OCI-LY3 (cell line): ENCODE results near the gene MSI2.

Experiments
- H2AFZ ChIP-seq: fragments of 200-600, 300-600 bp; shearing (Covaris generic); 2 replicates; pipeline ENCODE4 v1.6.0; 2014; ENCODE audit warnings: antibody characterized with exemption, low read depth, low read length
- H3K27ac ChIP-seq: fragments of 200-600, 300-600 bp; sonication (generic); 2 replicates; pipeline ENCODE4 v1.5.1; 2014; ENCODE audit warnings: mild to moderate bottlenecking, low read length, moderate library complexity, mixed read lengths
- H3K27me3 ChIP-seq: fragments of 200-600, 300-600 bp; sonication (generic); 2 replicates; pipeline ENCODE4 v1.6.1; 2014; ENCODE audit warnings: low read depth, low read length, mixed read lengths
- H3K36me3 ChIP-seq: fragments of 200-600, 300-600 bp; sonication (generic); replicated peaks from 2 replicates; pipeline ENCODE3; 2014; ENCODE audit warnings: low read depth, low read length, mixed read lengths
- H3K4me1 ChIP-seq: fragments of 300-600, 200-600 bp; sonication (generic); 2 replicates; pipeline ENCODE4 v1.6.1; 2014; ENCODE audit warnings: low read length, mixed read lengths
- H3K4me2 ChIP-seq: fragments of 200-600, 300-600 bp; sonication (generic); 2 replicates; pipeline ENCODE4 v1.6.1; 2014; ENCODE audit warnings: low read length, mixed read lengths
- H3K4me3 ChIP-seq: fragments of 300-600, 200-600 bp; sonication (generic); 2 replicates; pipeline ENCODE4 v1.5.1; 2014; ENCODE audit warnings: antibody characterized with exemption, mild to moderate bottlenecking, low read length, moderate library complexity
- H3K79me2 ChIP-seq: fragments of 300-600, 200-600 bp; shearing (Covaris generic); 2 replicates; pipeline ENCODE4 v1.6.1; 2014; ENCODE audit warnings: mild to moderate bottlenecking, low read length, mixed read lengths
- H3K9ac ChIP-seq: fragments of 300-600, 200-600 bp; shearing (Covaris generic); 2 replicates; pipeline ENCODE4 v1.6.0; 2014; ENCODE audit warnings: mild to moderate bottlenecking, low read length, moderate library complexity
- H3K9me3 ChIP-seq: fragments of 200-600, 300-600 bp; shearing (Covaris generic); 2 replicates; pipeline ENCODE4 v1.6.1; 2014; ENCODE audit warnings: low read length, mixed read lengths; ENCODE audit not compliant: insufficient read depth
- H4K20me1 ChIP-seq: fragments of 200-600, 300-600 bp; sonication (generic); 2 replicates; pipeline ENCODE4 v1.6.1; 2016; ENCODE audit warnings: low read length, mixed read lengths; ENCODE audit not compliant: insufficient read depth
- EZH2phosphoT487 ChIP-seq: fragments of 200-600 bp; shearing (Covaris generic); IDR thresholded peaks from 2 replicates; pipeline ENCODE4 v1.6.1; 2018; ENCODE audit warnings: antibody characterized with exemption, mixed run types, low read depth
- TF ChIP-seq, protein P1 (sequence below): fragments of 200-600, 300-600 bp; sonication (generic); IDR thresholded peaks from 2 replicates; pipeline ENCODE4 v1.5.1; 2014; ENCODE audit warnings: antibody characterized with exemption, low read length, low read depth

MSI2 gene

DNA sequence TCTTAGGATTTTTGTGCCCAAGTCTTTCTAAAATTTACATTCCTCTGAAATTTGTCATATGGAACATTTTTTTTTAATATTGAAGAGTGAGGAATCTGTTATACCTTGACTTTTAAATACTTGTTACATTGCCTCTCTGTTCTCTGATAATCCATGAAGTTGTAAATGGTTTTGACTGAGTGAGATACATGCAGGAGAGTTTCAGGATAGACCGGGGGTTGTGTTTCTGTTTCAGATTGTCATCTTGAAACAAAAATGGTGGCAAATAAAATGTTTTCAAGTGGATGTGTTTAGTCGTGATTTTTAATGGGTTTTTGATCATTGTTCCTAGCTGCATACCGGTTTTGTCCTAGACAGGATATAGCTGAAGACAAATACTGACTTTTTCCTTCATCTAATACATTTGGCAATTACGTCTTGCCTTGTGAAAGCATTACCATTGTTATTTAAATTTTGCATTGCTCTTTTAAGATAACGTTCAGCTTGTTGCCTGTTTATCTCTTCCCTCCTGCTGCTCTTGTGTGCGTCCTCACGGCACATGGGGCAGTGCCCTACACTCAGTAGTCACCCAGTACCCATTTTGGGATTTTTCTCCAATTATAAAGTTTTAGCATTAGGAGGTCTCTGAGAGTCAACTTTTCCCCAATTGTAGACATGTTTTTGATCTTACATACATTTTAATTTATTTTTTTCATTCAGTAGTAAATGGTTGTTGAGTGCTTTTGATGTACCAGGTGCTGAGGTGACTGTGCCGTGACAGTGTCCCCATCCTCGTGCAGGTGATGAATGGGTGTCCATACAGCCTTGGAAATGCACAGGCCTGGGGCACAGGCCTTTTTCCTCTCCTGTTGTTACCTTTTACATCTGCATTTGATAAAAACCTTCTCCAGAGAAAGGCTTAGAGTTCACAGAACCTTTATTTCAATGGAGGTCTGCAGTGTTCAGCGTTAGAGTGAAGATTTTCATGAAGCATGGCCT is 169.9 kb downstream of the MSI2 start:
- Histone ChIP-seq H3K27me3 (no peaks in the 10 kb centered on the region), H3K4me2 (peak overlapping the region; percentile 44), H3K79me2 (peaks cover 15% of the 10 kb centered on the region), H3K4me3 (peak overlapping the region; percentile 9), H3K9ac (no peak overlapping the region), H3K36me3 (no peaks in the 10 kb centered on the region), H3K27ac (no peak overlapping the region), H3K4me1 (peaks cover 22% of the 10 kb centered on the region), H3K9me3 (no peaks in the 10 kb centered on the region), H2AFZ (no peak overlapping the region), H4K20me1 (peaks cover 5% of the 10 kb centered on the region; the same call in 1 of the 2 replicates)
- TF ChIP-seq, protein P1, sequence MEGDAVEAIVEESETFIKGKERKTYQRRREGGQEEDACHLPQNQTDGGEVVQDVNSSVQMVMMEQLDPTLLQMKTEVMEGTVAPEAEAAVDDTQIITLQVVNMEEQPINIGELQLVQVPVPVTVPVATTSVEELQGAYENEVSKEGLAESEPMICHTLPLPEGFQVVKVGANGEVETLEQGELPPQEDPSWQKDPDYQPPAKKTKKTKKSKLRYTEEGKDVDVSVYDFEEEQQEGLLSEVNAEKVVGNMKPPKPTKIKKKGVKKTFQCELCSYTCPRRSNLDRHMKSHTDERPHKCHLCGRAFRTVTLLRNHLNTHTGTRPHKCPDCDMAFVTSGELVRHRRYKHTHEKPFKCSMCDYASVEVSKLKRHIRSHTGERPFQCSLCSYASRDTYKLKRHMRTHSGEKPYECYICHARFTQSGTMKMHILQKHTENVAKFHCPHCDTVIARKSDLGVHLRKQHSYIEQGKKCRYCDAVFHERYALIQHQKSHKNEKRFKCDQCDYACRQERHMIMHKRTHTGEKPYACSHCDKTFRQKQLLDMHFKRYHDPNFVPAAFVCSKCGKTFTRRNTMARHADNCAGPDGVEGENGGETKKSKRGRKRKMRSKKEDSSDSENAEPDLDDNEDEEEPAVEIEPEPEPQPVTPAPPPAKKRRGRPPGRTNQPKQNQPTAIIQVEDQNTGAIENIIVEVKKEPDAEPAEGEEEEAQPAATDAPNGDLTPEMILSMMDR, result no peak
- TF ChIP-seq EZH2phosphoT487, result no peak

DNA sequence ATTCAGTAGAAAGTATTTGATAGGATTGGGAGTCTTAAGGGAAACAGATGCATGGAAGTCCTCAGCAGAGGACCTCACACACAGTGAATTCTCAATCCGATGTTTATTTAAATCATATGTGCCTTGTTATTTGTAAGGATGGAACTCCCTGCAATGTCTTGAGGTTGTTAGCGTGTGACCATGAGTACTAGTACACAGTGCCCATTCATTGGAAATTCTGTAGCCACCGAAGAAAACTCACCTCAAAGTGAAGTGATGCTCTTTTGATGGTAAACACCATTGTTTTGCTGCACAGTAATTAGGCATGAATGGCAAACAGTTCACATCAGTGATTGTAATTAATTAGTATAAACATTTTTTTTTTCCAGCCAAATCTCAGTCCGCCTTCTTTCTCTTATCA is 173.6 kb downstream of the MSI2 start:
- no peak overlapping the region for H2AFZ ChIP-seq
- no peak for TF ChIP-seq EZH2phosphoT487
- TF ChIP-seq, protein P1, result no peak
- H3K79me2 ChIP-seq, result peaks cover 8% of the 10 kb centered on the region
- H4K20me1 ChIP-seq, result peaks cover 5% of the 10 kb centered on the region; the same call in 1 of the 2 replicates
- H3K36me3 ChIP-seq, result no peaks in the 10 kb centered on the region
- no peak overlapping the region for H3K4me3 ChIP-seq
- no peaks in the 10 kb centered on the region for H3K9me3 ChIP-seq
- peaks cover 12% of the 10 kb centered on the region for H3K4me1 ChIP-seq
- H3K27ac ChIP-seq, result no peak overlapping the region
- H3K27me3 ChIP-seq, result no peaks in the 10 kb centered on the region
- no peak overlapping the region for H3K9ac ChIP-seq
- no peak overlapping the region for H3K4me2 ChIP-seq

DNA sequence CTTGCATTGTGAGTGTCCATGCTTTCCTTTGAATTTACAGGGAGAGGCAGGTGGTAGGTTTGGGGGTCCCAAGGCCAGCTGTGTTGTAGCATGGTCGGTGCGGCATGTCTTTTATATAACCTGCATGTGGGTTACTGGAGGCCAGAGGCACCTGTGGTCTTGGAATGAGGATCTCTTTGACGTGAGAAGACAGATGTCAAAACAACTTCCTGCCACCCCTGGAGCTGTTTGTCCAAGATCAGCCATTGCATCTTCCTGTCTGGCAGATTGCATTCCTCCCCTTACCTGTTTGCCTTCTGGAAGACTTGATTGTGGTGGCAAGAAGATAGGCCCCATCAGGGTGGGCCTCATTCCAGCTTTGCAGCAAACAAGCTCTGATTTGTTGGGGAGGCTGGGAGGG is 175.1 kb downstream of the MSI2 start:
- Histone ChIP-seq H3K4me2 (no peak overlapping the region), H3K4me1 (peaks cover 8% of the 10 kb centered on the region), H3K4me3 (no peak overlapping the region), H3K27me3 (no peaks in the 10 kb centered on the region), H3K9me3 (no peaks in the 10 kb centered on the region), H3K36me3 (no peaks in the 10 kb centered on the region), H3K9ac (no peak overlapping the region), H3K79me2 (peaks cover 13% of the 10 kb centered on the region), H2AFZ (no peak overlapping the region), H3K27ac (no peak overlapping the region), H4K20me1 (peaks cover 11% of the 10 kb centered on the region; the same call in 1 of the 2 replicates)
- TF ChIP-seq EZH2phosphoT487, result no peak
- TF ChIP-seq, protein P1, result no peak

DNA sequence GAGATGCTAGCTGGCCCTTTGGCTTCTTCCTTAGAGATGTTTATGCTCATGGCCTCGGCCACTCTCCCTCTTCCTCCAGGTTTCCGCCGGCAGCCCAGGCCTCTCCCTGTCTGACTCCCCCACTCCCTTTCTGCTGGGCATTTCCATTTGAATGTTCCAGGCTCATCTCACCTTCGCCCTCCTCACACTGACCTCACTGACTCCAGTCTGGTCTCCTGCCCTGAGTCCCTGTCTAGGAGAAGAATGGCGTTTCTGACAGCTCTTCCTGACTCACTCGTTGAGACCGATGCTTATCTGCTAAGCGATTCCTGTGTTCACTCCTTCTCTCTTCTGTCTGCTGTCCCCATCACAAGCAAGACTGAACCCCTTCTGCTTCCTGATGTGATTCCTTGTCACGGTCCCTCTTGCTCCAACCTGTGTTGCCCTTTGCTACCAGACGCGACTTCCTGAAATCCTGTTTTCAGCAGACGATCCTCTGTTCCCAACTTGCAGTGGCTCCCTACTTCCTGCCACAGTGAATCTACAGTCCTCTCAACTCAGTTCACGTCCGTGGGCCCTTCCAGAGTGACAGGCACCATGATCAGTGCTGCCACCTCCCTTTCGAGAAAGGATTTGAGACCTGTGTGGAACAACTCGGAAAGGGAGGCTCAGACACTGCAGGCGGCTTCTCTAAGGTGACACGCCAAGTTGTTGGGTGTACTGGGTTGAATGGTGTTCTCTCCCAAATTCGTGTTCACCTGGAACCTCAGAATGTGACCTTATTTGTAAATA is 176.4 kb downstream of the MSI2 start:
- H3K79me2 ChIP-seq, result peaks cover 16% of the 10 kb centered on the region; the same call in 1 of the 2 replicates
- H3K27ac ChIP-seq, result no peak overlapping the region
- H3K4me3 ChIP-seq, result no peak overlapping the region
- TF ChIP-seq EZH2phosphoT487, result no peak
- TF ChIP-seq, protein P1, result 0 out of 2 replicates have a peak, but pooled peaks have one; percentile 7
- peaks cover 15% of the 10 kb centered on the region for H3K4me1 ChIP-seq
- no peaks in the 10 kb centered on the region for H3K27me3 ChIP-seq
- H3K36me3 ChIP-seq, result no peaks in the 10 kb centered on the region
- H3K9ac ChIP-seq, result no peak overlapping the region
- H3K4me2 ChIP-seq, result no peak overlapping the region
- no peak overlapping the region for H2AFZ ChIP-seq
- H3K9me3 ChIP-seq, result no peaks in the 10 kb centered on the region
- H4K20me1 ChIP-seq, result peaks cover 12% of the 10 kb centered on the region; the same call in 1 of the 2 replicates
